HCT116 (cell line): Measurements from ENCODE around the gene LTO1. TPM values are rescaled to one million over a fixed set of nuclear protein-coding genes. Genes with fewer than 3 reads are reported as not detected.

ENCODE experiments used
- ATAC-seq: fragments of 200-7000 bp; cut with Tn5 transposase; 2 replicates; pipeline ENCODE4 v1.9.1; 2020; ENCODE audit warnings: mild to moderate bottlenecking, moderate library complexity
- BruUV-seq: library from RNA; stranded (reverse); fragments of 400-500 nt; replicated peaks from 2 replicates; lab custom pipeline; 2021; lab: Mats Ljungman, UMichigan
- CTCF ChIA-PET: fragments of 300-600 bp; sonication (Branson Sonifier 250); formaldehyde crosslinking; loops from one replicate; lab custom pipeline; 2021; ENCODE audit warnings: antibody characterized with exemption; lab: Charles Lee
- POLR2A ChIA-PET: fragments of 300-600, 350-600 bp; sonication (Branson Sonifier 250); formaldehyde crosslinking; loops from one replicate; lab custom pipeline; 2021; ENCODE audit warnings: antibody characterized with exemption; lab: Charles Lee
- RAD21 ChIA-PET, 2 experiments: fragments of 300-600 bp; sonication (Branson Sonifier 250); formaldehyde crosslinking; loops; one replicate each; lab custom pipeline; 2023; ENCODE audit warnings: low total read pairs in 2 of 2; ENCODE audit not compliant: uncharacterized antibody in 2 of 2, unreplicated experiment in 2 of 2, low non-redundant PET in 1 of 2; lab: Charles Lee
- DNase-seq: peaks from one replicate; pipeline ENCODE4 v3.0.0-alpha.2; 2010; ENCODE audit warnings: low read depth, low spot score
- H2AFZ ChIP-seq: fragments of 200-600 bp; shearing (Covaris generic), sonication (generic); 2 replicates; pipeline ENCODE4 v1.6.1; 2017; ENCODE audit warnings: low read depth, mixed run types, mixed read lengths, antibody characterized with exemption, low read length; ENCODE audit not compliant: poor library complexity, severe bottlenecking
- H3K27ac ChIP-seq: 2 replicates; pipeline ENCODE4 v1.5.1; 2012; ENCODE audit warnings: low read depth, low read length
- H3K27me3 ChIP-seq: fragments of 200-600 bp; sonication (generic); 2 replicates; pipeline ENCODE4 v1.6.1; 2016; ENCODE audit warnings: mixed run types, low read length, mixed read lengths; ENCODE audit not compliant: insufficient read depth
- H3K36me3 ChIP-seq, 2 experiments: fragments of 200-500 bp in 1 of 2; fragments of 200-600 bp in 1 of 2; sonication (Bioruptor generic) in 1 of 2; sonication (generic) in 1 of 2; 2 replicates each; pipeline versions ENCODE4 v1.5.1 to v1.6.1; 2014 to 2016; ENCODE audit warnings: low read length in 2 of 2, inconsistent platforms in 1 of 2, mixed read lengths in 1 of 2, mixed run types in 1 of 2; ENCODE audit not compliant: insufficient read depth in 2 of 2, control insufficient read depth in 1 of 2
- H3K4me1 ChIP-seq, 2 experiments: fragments of 200-600 bp in 1 of 2; sonication (generic) in 1 of 2; 2 replicates each; pipeline versions ENCODE4 v1.5.1 to v1.6.1; 2012 to 2017; ENCODE audit warnings: low read length in 2 of 2, inconsistent platforms in 1 of 2, mild to moderate bottlenecking in 1 of 2, mixed read lengths in 1 of 2, mixed run types in 1 of 2, moderate library complexity in 1 of 2; ENCODE audit not compliant: insufficient read depth in 2 of 2, control insufficient read depth in 1 of 2
- H3K4me2 ChIP-seq: fragments of 200-600 bp; sonication (generic); 2 replicates; pipeline ENCODE4 v1.6.1; 2017; ENCODE audit warnings: mixed run types, low read length, mixed read lengths
- H3K4me3 ChIP-seq, 2 experiments: fragments of 200-600 bp in 1 of 2; sonication (generic) in 1 of 2; replicated peaks in 1 of 2; 2 replicates each; pipeline ENCODE4 v1.5.1; 2011 to 2016; ENCODE audit warnings: low read length in 2 of 2, control low read depth in 1 of 2, low read depth in 1 of 2, mild to moderate bottlenecking in 1 of 2, mixed read lengths in 1 of 2, mixed run types in 1 of 2
- H3K79me2 ChIP-seq: fragments of 200-600 bp; sonication (generic); 2 replicates; pipeline ENCODE4 v1.6.1; 2017; ENCODE audit warnings: mild to moderate bottlenecking, mixed run types, low read length, moderate library complexity, mixed read lengths; ENCODE audit not compliant: insufficient read depth
- H3K9ac ChIP-seq: fragments of 200-600 bp; sonication (generic); 2 replicates; pipeline ENCODE4 v1.6.1; 2016; ENCODE audit warnings: low read length, mixed read lengths
- H3K9me2 ChIP-seq: fragments of 200-600 bp; sonication (generic), shearing (Covaris generic); 2 replicates; pipeline ENCODE4 v1.6.1; 2017; ENCODE audit warnings: mixed run types, mild to moderate bottlenecking, moderate library complexity; ENCODE audit not compliant: insufficient read depth
- H3K9me3 ChIP-seq, 2 experiments: fragments of 200-500 bp in 1 of 2; fragments of 200-600 bp in 1 of 2; sonication (Bioruptor generic) in 1 of 2; sonication (generic) in 1 of 2; 2 replicates each; pipeline ENCODE4 v1.6.1; 2014 to 2017; ENCODE audit warnings: low read length in 2 of 2, mixed read lengths in 2 of 2, inconsistent platforms in 1 of 2, low read depth in 1 of 2, mild to moderate bottlenecking in 1 of 2, mixed run types in 1 of 2, moderate library complexity in 1 of 2; ENCODE audit not compliant: control insufficient read depth in 1 of 2, insufficient read depth in 1 of 2
- H4K20me1 ChIP-seq: fragments of 200-600 bp; sonication (generic), shearing (Covaris generic); 2 replicates; pipeline ENCODE4 v1.6.1; 2017; ENCODE audit warnings: mixed run types, mild to moderate bottlenecking, moderate library complexity; ENCODE audit not compliant: insufficient read depth
- ATF3 ChIP-seq: IDR thresholded peaks from 2 replicates; pipeline ENCODE4 v1.6.1; 2012
- CEBPB ChIP-seq: IDR thresholded peaks from 2 replicates; pipeline ENCODE4 v1.6.1; 2012; ENCODE audit warnings: low read depth
- SP1 ChIP-seq: IDR thresholded peaks from 2 replicates; pipeline ENCODE4 v1.6.1; 2012; ENCODE audit warnings: low read depth
- TCF7L2 ChIP-seq: IDR thresholded peaks from 2 replicates; pipeline ENCODE4 v1.7.0; 2011; ENCODE audit warnings: borderline replicate concordance, inconsistent platforms; ENCODE audit not compliant: insufficient read depth, insufficient read length; ENCODE audit errors: extremely low read depth
- ZNF274 ChIP-seq: fragments of 200-500 bp; sonication (Bioruptor generic); IDR thresholded peaks from 2 replicates; pipeline ENCODE4 v1.6.1; 2014; ENCODE audit warnings: mild to moderate bottlenecking, low read depth, low read length, inconsistent platforms
- intact Hi-C: fragments of 100-400 bp; cut with micrococcal nuclease; formaldehyde crosslinking; loops from 2 replicates; pipeline ENCODE4 v1.10.0; 2022
- total RNA-seq: library from RNA; stranded (reverse); gene quantifications from one replicate; pipeline ENCODE4 v1.2.1, GENCODE V29; 2021; ENCODE audit not compliant: unreplicated experiment

Gene LTO1
- total RNA-seq, 1 experiment from 2014 or later: 21.3 TPM

GRCh38 chr11:69632900-69633299, 42.3 kb downstream of the LTO1 start:
- no peaks in the 10 kb centered on the region for H3K9me3 ChIP-seq
- ChIA-PET CTCF (no interaction called here), POLR2A (no interaction called here), RAD21 (no interaction called here)
- no peaks in the 10 kb centered on the region for H3K36me3 ChIP-seq
- H3K4me3 ChIP-seq: no peak overlapping the region
- ATAC-seq (no peak), DNase-seq (no peak)
- H2AFZ ChIP-seq: no peak overlapping the region
- H3K79me2 ChIP-seq: no peaks in the 10 kb centered on the region
- TF ChIP-seq SP1 (no peak), TCF7L2 (no peak), ZNF274 (no peak)
- H3K4me1 ChIP-seq: peaks cover 10 to 38% of the 10 kb centered on the region in 2 experiments
- H3K27me3 ChIP-seq: no peaks in the 10 kb centered on the region
- H3K9ac ChIP-seq: no peak overlapping the region
- H4K20me1 ChIP-seq: no peaks in the 10 kb centered on the region
- H3K27ac ChIP-seq: no peak overlapping the region
- no TSS peak for BruUV-seq
- no peaks in the 10 kb centered on the region for H3K9me2 ChIP-seq
- intact Hi-C loops: no loop called here
- H3K4me2 ChIP-seq: no peak overlapping the region

- no peaks in the 10 kb centered on the region for H3K9me2 ChIP-seq
- ChIA-PET RAD21 (no interaction called here), POLR2A (no interaction called here), CTCF (no interaction called here)
- H3K79me2 ChIP-seq: no peaks in the 10 kb centered on the region
- H3K36me3 ChIP-seq: no peaks in the 10 kb centered on the region
- no peak overlapping the region for H2AFZ ChIP-seq
- DNase-seq (no peak), ATAC-seq (no peak)
- H3K9ac ChIP-seq: no peak overlapping the region
- TF ChIP-seq SP1 (no peak), ATF3 (no peak), CEBPB (no peak)
- BruUV-seq: no TSS peak
- peaks cover 0 to 13% of the 10 kb centered on the region in 2 experiments; a peak in 3 of 4 replicates for H3K4me1 ChIP-seq
- no peak overlapping the region for H3K4me2 ChIP-seq
- intact Hi-C loops: no loop called here
- H4K20me1 ChIP-seq: no peaks in the 10 kb centered on the region
- H3K27ac ChIP-seq: no peak overlapping the region
- no peaks in the 10 kb centered on the region for H3K27me3 ChIP-seq
- H3K9me3 ChIP-seq: no peaks in the 10 kb centered on the region
- H3K4me3 ChIP-seq: no peak overlapping the region
Measured at GRCh38 chr11:69630424-69630823, 44.7 kb downstream of the LTO1 start.
